Loucy (cell line): Measurements from ENCODE around the gene KCNA5.
A peak's percentile ranks its signal among the peaks of the same experiment; 100 is the strongest.

Experiments used
- H2AFZ ChIP-seq: fragments of 200-600 bp; sonication (generic); 2 replicates; pipeline ENCODE4 v1.6.0; 2016; ENCODE audit warnings: antibody characterized with exemption, mild to moderate bottlenecking, low read length, moderate library complexity
- H3F3A ChIP-seq: fragments of 200-600 bp; 2 replicates; pipeline ENCODE4 v1.6.0; 2016; ENCODE audit warnings: antibody characterized with exemption, low read depth, mild to moderate bottlenecking
- H3K27me3 ChIP-seq: fragments of 200-600 bp; sonication (generic); 2 replicates; pipeline ENCODE4 v1.6.1; 2014; ENCODE audit warnings: low read length, mild to moderate bottlenecking; ENCODE audit not compliant: insufficient read depth, poor library complexity, severe bottlenecking
- H3K36me3 ChIP-seq: fragments of 200-600 bp; sonication (generic); 2 replicates; pipeline ENCODE4 v1.6.1; 2016; ENCODE audit warnings: low read length; ENCODE audit not compliant: insufficient read depth
- H3K4me1 ChIP-seq: fragments of 200-600 bp; sonication (generic); 2 replicates; pipeline ENCODE4 v1.5.1; 2014; ENCODE audit warnings: low read length, mild to moderate bottlenecking; ENCODE audit not compliant: insufficient read depth, poor library complexity, severe bottlenecking
- H3K4me2 ChIP-seq: fragments of 200-600 bp; sonication (generic); 2 replicates; pipeline ENCODE4 v1.6.0; 2014; ENCODE audit warnings: antibody characterized with exemption, low read length, low read depth, mild to moderate bottlenecking; ENCODE audit not compliant: poor library complexity, severe bottlenecking
- H3K4me3 ChIP-seq: fragments of 200-600 bp; sonication (generic); 2 replicates; pipeline ENCODE4 v1.5.1; 2014; ENCODE audit warnings: low read length, mild to moderate bottlenecking, mixed read lengths; ENCODE audit not compliant: poor library complexity, severe bottlenecking
- H3K79me2 ChIP-seq: fragments of 200-600 bp; sonication (generic); 2 replicates; pipeline ENCODE4 v1.6.1; 2014; ENCODE audit warnings: low read length; ENCODE audit not compliant: insufficient read depth
- H3K9ac ChIP-seq: fragments of 200-600 bp; sonication (generic); 2 replicates; pipeline ENCODE4 v1.6.0; 2014; ENCODE audit warnings: mild to moderate bottlenecking, low read depth, low read length, moderate library complexity; ENCODE audit not compliant: poor library complexity, severe bottlenecking
- H3K9me2 ChIP-seq: fragments of 200-600 bp; sonication (generic); replicated peaks from 2 replicates; pipeline ENCODE4 v1.6.1; 2016; ENCODE audit warnings: low read depth, low read length, mixed read lengths
- H3K9me3 ChIP-seq: fragments of 200-600 bp; sonication (generic); 2 replicates; pipeline ENCODE4 v1.6.1; 2014; ENCODE audit warnings: mild to moderate bottlenecking, antibody characterized with exemption, low read length, low read depth; ENCODE audit not compliant: insufficient read depth
- H4K20me1 ChIP-seq: fragments of 200-600 bp; sonication (generic); 2 replicates; pipeline ENCODE4 v1.6.0; 2014; ENCODE audit warnings: antibody characterized with exemption, low read length, mild to moderate bottlenecking; ENCODE audit not compliant: insufficient read depth, poor library complexity, severe bottlenecking
- EZH2phosphoT487 ChIP-seq: fragments of 200-600 bp; IDR thresholded peaks from 2 replicates; pipeline ENCODE4 v1.6.1; 2018; ENCODE audit warnings: antibody characterized with exemption, mild to moderate bottlenecking, moderate library complexity, borderline replicate concordance
- TF ChIP-seq, protein P1 (sequence below): fragments of 200-600 bp; sonication (generic); conservative IDR thresholded peaks from 2 replicates; pipeline ENCODE4 v1.5.1; 2014; ENCODE audit warnings: mild to moderate bottlenecking, antibody characterized with exemption, low read length

Gene KCNA5

DNA sequence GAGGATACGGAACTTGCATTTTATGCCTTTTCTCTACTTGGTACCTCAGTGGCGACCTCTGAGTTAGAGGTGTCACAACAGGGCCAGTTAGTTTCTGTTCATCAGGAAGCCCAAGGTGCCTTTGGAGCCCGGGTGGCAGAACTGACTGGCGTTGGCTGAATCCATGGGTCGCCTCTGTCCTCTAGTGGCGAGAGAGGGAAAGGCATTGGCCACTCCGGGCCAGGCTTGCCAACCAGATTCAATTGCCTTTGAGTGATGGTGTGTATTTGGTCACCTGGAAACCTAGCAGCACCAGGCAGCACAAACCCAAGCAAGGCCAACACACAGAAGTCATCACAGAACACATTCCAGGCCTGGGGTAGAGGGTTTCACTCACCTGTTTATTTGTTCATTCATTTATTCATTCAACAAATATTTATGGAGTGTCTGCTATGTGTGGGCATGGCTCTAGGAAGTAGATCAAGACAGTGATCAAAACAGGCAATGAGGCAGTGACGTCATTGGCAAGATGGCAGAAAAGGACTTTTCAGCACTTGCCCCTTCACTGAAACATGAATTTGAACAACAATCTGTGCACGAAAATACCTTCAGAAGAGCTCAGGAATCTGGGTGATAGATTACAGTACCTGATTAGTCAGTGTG lies 40.5 kb upstream of the KCNA5 start:
- peak overlapping the region; percentile 71 for H2AFZ ChIP-seq
- no peak overlapping the region for H3K4me2 ChIP-seq
- no peaks in the 10 kb centered on the region for H3K36me3 ChIP-seq
- TF ChIP-seq EZH2phosphoT487 = no peak
- TF ChIP-seq, protein P1, sequence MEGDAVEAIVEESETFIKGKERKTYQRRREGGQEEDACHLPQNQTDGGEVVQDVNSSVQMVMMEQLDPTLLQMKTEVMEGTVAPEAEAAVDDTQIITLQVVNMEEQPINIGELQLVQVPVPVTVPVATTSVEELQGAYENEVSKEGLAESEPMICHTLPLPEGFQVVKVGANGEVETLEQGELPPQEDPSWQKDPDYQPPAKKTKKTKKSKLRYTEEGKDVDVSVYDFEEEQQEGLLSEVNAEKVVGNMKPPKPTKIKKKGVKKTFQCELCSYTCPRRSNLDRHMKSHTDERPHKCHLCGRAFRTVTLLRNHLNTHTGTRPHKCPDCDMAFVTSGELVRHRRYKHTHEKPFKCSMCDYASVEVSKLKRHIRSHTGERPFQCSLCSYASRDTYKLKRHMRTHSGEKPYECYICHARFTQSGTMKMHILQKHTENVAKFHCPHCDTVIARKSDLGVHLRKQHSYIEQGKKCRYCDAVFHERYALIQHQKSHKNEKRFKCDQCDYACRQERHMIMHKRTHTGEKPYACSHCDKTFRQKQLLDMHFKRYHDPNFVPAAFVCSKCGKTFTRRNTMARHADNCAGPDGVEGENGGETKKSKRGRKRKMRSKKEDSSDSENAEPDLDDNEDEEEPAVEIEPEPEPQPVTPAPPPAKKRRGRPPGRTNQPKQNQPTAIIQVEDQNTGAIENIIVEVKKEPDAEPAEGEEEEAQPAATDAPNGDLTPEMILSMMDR = peak; percentile 98
- no peaks in the 10 kb centered on the region for H3K9me2 ChIP-seq
- no peaks in the 10 kb centered on the region for H3K27me3 ChIP-seq
- H3K9ac ChIP-seq = no peak overlapping the region
- no peaks in the 10 kb centered on the region for H3K79me2 ChIP-seq
- H3K9me3 ChIP-seq = no peaks in the 10 kb centered on the region
- no peak overlapping the region for H3K4me3 ChIP-seq
- no peaks in the 10 kb centered on the region for H3F3A ChIP-seq
- H3K4me1 ChIP-seq = no peaks in the 10 kb centered on the region
- H4K20me1 ChIP-seq = no peaks in the 10 kb centered on the region

DNA sequence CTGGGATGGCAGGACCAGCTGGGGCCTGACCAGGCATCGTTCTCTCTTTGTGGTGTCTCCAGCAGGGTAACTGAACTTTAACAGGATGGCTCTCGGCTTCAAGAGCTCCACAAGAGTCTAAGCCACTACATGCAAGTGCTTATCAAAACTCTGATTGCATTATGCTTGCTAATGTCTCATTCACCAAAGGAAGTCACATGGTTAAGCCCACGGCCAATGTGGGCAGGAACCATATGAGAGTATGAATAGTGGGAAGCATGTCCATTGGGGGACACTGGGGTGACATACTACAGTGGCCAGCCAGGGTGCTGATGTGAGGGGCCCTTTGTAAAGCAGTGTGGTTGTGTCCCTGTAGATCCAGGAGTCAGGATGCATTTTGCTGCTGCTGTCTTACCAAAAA lies 35.0 kb upstream of the KCNA5 start:
- Histone ChIP-seq H4K20me1 (no peaks in the 10 kb centered on the region), H3K36me3 (no peaks in the 10 kb centered on the region), H3K4me3 (no peak overlapping the region), H3K4me2 (no peak overlapping the region), H3K9me2 (no peaks in the 10 kb centered on the region), H3K4me1 (peaks cover 4% of the 10 kb centered on the region), H2AFZ (no peak overlapping the region), H3F3A (no peaks in the 10 kb centered on the region), H3K9ac (no peak overlapping the region), H3K79me2 (no peaks in the 10 kb centered on the region), H3K9me3 (no peaks in the 10 kb centered on the region), H3K27me3 (no peaks in the 10 kb centered on the region)
- TF ChIP-seq, protein P1 = no peak
- no peak for TF ChIP-seq EZH2phosphoT487

DNA sequence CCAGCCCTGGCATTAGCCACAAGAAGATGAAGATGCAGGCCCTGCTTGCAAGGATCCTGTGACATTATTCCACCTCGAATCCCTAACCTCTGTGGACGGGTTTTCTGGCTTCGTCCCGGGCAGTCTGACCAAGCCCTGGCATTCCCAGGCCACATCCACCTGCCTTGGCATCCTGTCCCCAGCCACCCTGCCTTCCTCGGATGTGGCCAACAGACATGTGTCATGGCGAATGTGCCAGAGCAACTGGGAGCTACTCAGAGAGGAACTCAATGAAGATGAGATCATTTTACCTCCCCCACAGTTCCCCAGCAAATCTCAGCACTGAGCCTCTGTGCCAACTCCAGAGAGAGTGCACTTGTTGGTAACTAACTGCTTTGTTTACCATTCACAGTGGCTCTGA lies 33.5 kb upstream of the KCNA5 start:
- Histone ChIP-seq H3K9me2 (no peaks in the 10 kb centered on the region), H3K4me2 (no peak overlapping the region), H3K9ac (no peak overlapping the region), H3F3A (no peaks in the 10 kb centered on the region), H2AFZ (no peak overlapping the region), H3K4me1 (peaks cover 4% of the 10 kb centered on the region), H3K9me3 (no peaks in the 10 kb centered on the region), H3K27me3 (no peaks in the 10 kb centered on the region), H3K36me3 (no peaks in the 10 kb centered on the region), H4K20me1 (no peaks in the 10 kb centered on the region), H3K4me3 (no peak overlapping the region), H3K79me2 (no peaks in the 10 kb centered on the region)
- TF ChIP-seq, protein P1 = no peak
- no peak for TF ChIP-seq EZH2phosphoT487
